IMR-90 (cell line): ENCODE results near the gene JAK1. TPM values are rescaled to one million over a fixed set of nuclear protein-coding genes. Genes with fewer than 3 reads are reported as not detected.
"Not testable (repeated sequence)": the region's sequence is repeated elsewhere in the genome, so short reads cannot be mapped to it uniquely, and the experiment has no call there.

Experiments used
- ATAC-seq: fragments of 200-7000 bp; cut with Tn5 transposase; 2 replicates; pipeline ENCODE4 v1.9.1; 2020; ENCODE audit warnings: low read depth, mild to moderate bottlenecking, moderate library complexity
- BruUV-seq: library from RNA; stranded (reverse); fragments of 400-500 nt; replicated peaks from 2 replicates; lab custom pipeline; 2021; lab: Mats Ljungman, UMichigan
- CTCF ChIA-PET: fragments of 300-600 bp; formaldehyde crosslinking; extraction: SDS; loops from one replicate; lab custom pipeline; 2021; ENCODE audit warnings: antibody characterized with exemption; lab: Yijun Ruan, JAX
- POLR2A ChIA-PET: fragments of 300-600 bp; sonication (Branson Sonifier 250); formaldehyde crosslinking; loops from one replicate; lab custom pipeline; 2022; ENCODE audit warnings: antibody characterized with exemption; ENCODE audit not compliant: unreplicated experiment; lab: Charles Lee
- DNase-seq: peaks from one replicate; pipeline ENCODE4 v3.0.0; 2013
- H2AFZ ChIP-seq: replicated peaks from 2 replicates; pipeline ENCODE3; 2013; ENCODE audit warnings: low read length, mild to moderate bottlenecking; ENCODE audit not compliant: poor library complexity
- H2AK5ac ChIP-seq: 2 replicates; pipeline ENCODE4 v1.6.1; 2013; ENCODE audit warnings: low read depth, low read length, inconsistent platforms
- H2AK9ac ChIP-seq: replicated peaks from 2 replicates; pipeline ENCODE3; 2013; ENCODE audit warnings: mild to moderate bottlenecking, low read depth, low read length, moderate library complexity; ENCODE audit not compliant: poor library complexity
- H2BK120ac ChIP-seq: 2 replicates; pipeline ENCODE4 v1.6.1; 2013; ENCODE audit warnings: low read depth, low read length, inconsistent platforms
- H2BK15ac ChIP-seq: 3 replicates; pipeline ENCODE4 v1.6.1; 2013; ENCODE audit warnings: low read depth, low read length, inconsistent platforms
- H2BK20ac ChIP-seq: 2 replicates; pipeline ENCODE4 v1.6.1; 2013; ENCODE audit warnings: low read depth, mild to moderate bottlenecking, inconsistent platforms, low read length, moderate library complexity
- H2BK5ac ChIP-seq: 2 replicates; pipeline ENCODE4 v1.6.1; 2013; ENCODE audit warnings: mild to moderate bottlenecking, low read depth, low read length, inconsistent platforms; ENCODE audit not compliant: poor library complexity, severe bottlenecking
- H3K14ac ChIP-seq: replicated peaks from 2 replicates; pipeline ENCODE4 v1.6.1; 2013; ENCODE audit warnings: low read depth, low read length, inconsistent platforms
- H3K18ac ChIP-seq: 2 replicates; pipeline ENCODE4 v1.6.1; 2013; ENCODE audit warnings: low read depth, low read length, control low read depth
- H3K23ac ChIP-seq: 2 replicates; pipeline ENCODE4 v1.6.1; 2013; ENCODE audit warnings: low read depth, low read length, inconsistent platforms
- H3K27ac ChIP-seq: 2 replicates; pipeline ENCODE4 v1.5.1; 2013; ENCODE audit warnings: mild to moderate bottlenecking, control low read depth, low read length; ENCODE audit not compliant: insufficient read depth
- H3K27me3 ChIP-seq: 2 replicates; pipeline ENCODE4 v1.6.1; 2013; ENCODE audit warnings: low read length; ENCODE audit not compliant: control insufficient read depth, insufficient read depth
- H3K36me3 ChIP-seq: 2 replicates; pipeline ENCODE4 v1.6.1; 2013; ENCODE audit warnings: low read length, mixed read lengths; ENCODE audit not compliant: control insufficient read depth, insufficient read depth
- H3K4ac ChIP-seq: 2 replicates; pipeline ENCODE4 v1.6.1; 2013; ENCODE audit warnings: low read depth, low read length, inconsistent platforms
- H3K4me1 ChIP-seq: 2 replicates; pipeline ENCODE4 v1.6.1; 2013; ENCODE audit warnings: low read length, mixed read lengths; ENCODE audit not compliant: control insufficient read depth, insufficient read depth
- H3K4me2 ChIP-seq: 2 replicates; pipeline ENCODE4 v1.6.1; 2013; ENCODE audit warnings: low read depth, mild to moderate bottlenecking, control low read depth, low read length, moderate library complexity
- H3K4me3 ChIP-seq: 2 replicates; pipeline ENCODE4 v1.5.1; 2013; ENCODE audit warnings: low read depth, mild to moderate bottlenecking, control low read depth, low read length, moderate library complexity; ENCODE audit not compliant: insufficient read depth
- H3K56ac ChIP-seq: 2 replicates; pipeline ENCODE4 v1.6.1; 2013; ENCODE audit warnings: low read length, inconsistent platforms; ENCODE audit not compliant: insufficient read depth; ENCODE audit errors: extremely low read depth
- H3K79me1 ChIP-seq, 2 experiments: 2 replicates each; pipeline ENCODE4 v1.6.1; 2013; ENCODE audit warnings: low read length in 2 of 2, inconsistent platforms in 1 of 2, low read depth in 1 of 2
- H3K9ac ChIP-seq: 2 replicates; pipeline ENCODE4 v1.6.1; 2013; ENCODE audit warnings: low read depth, low read length, control low read depth
- H3K9me1 ChIP-seq: 2 replicates; pipeline ENCODE4 v1.6.1; 2013; ENCODE audit warnings: low read length, inconsistent platforms; ENCODE audit not compliant: insufficient read depth
- H3K9me3 ChIP-seq: 2 replicates; pipeline ENCODE4 v1.6.1; 2013; ENCODE audit warnings: low read length; ENCODE audit not compliant: control insufficient read depth, insufficient read depth
- H4K20me1 ChIP-seq: 2 replicates; pipeline ENCODE4 v1.6.1; 2013; ENCODE audit warnings: low read length, inconsistent platforms; ENCODE audit not compliant: insufficient read depth
- H4K5ac ChIP-seq: 2 replicates; pipeline ENCODE4 v1.6.1; 2013; ENCODE audit warnings: mild to moderate bottlenecking, low read depth, low read length, control low read depth
- H4K8ac ChIP-seq, 2 experiments: 2 replicates each; pipeline ENCODE4 v1.6.1; 2013; ENCODE audit warnings: low read depth in 2 of 2, low read length in 2 of 2, control low read depth in 1 of 2, inconsistent platforms in 1 of 2
- H4K91ac ChIP-seq: 2 replicates; pipeline ENCODE4 v1.6.1; 2013; ENCODE audit warnings: low read depth, low read length, inconsistent platforms; ENCODE audit not compliant: insufficient read depth
- WGBS, 2 experiments: methylation state at CpG; one replicate each; pipeline versions ENCODE4 v1.1.5 to v1.1.7; 2013; ENCODE audit warnings: missing lambda C conversion rate in 2 of 2; ENCODE audit not compliant: insufficient read length in 1 of 2; ENCODE audit errors: extremely low coverage in 2 of 2; 5-methylcytosine and 5-hydroxymethylcytosine counted together
- dilution Hi-C: fragments of 300-500 bp; cut with HindIII; formaldehyde crosslinking; loops from one replicate; pipeline ENCODE4 v1.14.3; 2018; ENCODE audit warnings: low sequenced_read_pairs; ENCODE audit not compliant: unreplicated experiment
- in situ Hi-C: fragments of 300-500 bp; cut with MboI; formaldehyde crosslinking; loops from 3 replicates; pipeline ENCODE4 v1.14.3; 2019; ENCODE audit warnings: low sequenced_read_pairs, inconsistent platforms, mixed read lengths
- intact Hi-C: fragments of 100-400 bp; cut with micrococcal nuclease; formaldehyde crosslinking; loops from 2 replicates; pipeline ENCODE4 v1.10.0; 2022
- polyA plus RNA-seq, 3 experiments: library from polyadenylated mRNA; depleted of rRNA; stranded (reverse); fragments of >200 nt; gene quantifications; 2 replicates each; pipeline ENCODE4 v1.2.3, GENCODE V29; 2012; ENCODE audit warnings: low replicate concordance in 1 of 3
- total RNA-seq: library from RNA; depleted of rRNA; stranded (reverse); fragments of >200 nt; gene quantifications from 2 replicates; pipeline ENCODE4 v1.2.3, GENCODE V29; 2012

JAK1 gene
- total and polyA plus RNA-seq, 2 of the 4 experiments (the other 2 are of a cell fraction) = 76.9 to 103 TPM

DNA sequence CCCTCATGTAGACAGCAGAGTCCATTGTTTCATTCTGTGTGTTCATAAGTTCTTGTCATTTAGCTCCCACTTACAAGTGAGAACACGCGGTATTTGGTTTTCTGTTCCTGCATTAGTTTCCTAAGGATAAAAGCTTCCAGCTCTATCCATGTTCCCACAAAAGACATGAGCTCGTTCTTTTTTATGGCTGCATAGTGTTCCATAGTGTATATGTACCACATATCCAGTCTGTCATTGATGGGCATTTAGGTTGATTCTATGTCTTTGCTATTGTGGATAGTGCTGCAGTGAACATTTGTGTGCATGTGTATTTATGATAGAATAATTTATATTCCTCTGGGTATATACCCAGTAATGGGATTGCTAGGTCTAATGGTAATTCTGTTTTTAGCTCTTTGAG is 145.8 kb downstream of the JAK1 start:
- H3K56ac ChIP-seq, H3K9me3 ChIP-seq, H3K9me1 ChIP-seq, H2BK20ac ChIP-seq, H3K14ac ChIP-seq, intact Hi-C loops, dilution Hi-C loops, CTCF ChIA-PET, H3K27ac ChIP-seq, H3K23ac ChIP-seq, H3K4me2 ChIP-seq, H3K4ac ChIP-seq, H4K91ac ChIP-seq, H2BK120ac ChIP-seq, H3K36me3 ChIP-seq, H2BK5ac ChIP-seq, H4K5ac ChIP-seq, H3K79me1 ChIP-seq, H3K9ac ChIP-seq, DNase-seq, H2AFZ ChIP-seq, H3K4me1 ChIP-seq, H4K20me1 ChIP-seq, H4K8ac ChIP-seq, H2BK15ac ChIP-seq, ATAC-seq, H2AK5ac ChIP-seq, H2AK9ac ChIP-seq, POLR2A ChIA-PET, H3K18ac ChIP-seq, H3K27me3 ChIP-seq, BruUV-seq, H3K4me3 ChIP-seq: not testable (repeated sequence)
- in situ Hi-C loops = loop anchor here (5.0 to 10.0 kb wide), 2 partner anchors 126 to 553 kb away; no protein-coding TSS in a partner anchor
- WGBS, 2 experiments = no CpG with 5 or more reads among the region's 3 CpGs

DNA sequence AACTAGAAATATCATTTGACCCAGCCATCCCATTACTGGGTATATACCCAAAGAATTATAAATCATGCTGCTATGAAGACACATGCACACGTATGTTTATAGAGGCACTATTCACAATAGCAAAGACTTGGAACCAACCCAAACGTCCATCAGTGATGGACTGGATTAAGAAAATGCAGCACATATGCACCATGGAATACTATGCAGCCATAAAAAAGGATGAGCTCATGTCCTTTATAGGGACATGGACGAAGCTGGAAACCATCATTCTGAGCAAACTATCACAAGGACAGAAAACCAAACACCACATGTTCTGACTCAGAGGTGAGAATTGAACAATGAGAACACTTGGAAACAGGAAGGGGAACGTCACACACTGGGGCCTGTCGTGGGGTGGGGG is 149.0 kb downstream of the JAK1 start:
- H3K9me3 ChIP-seq, H4K91ac ChIP-seq, H2BK120ac ChIP-seq, H3K27ac ChIP-seq, CTCF ChIA-PET, ATAC-seq, H2BK5ac ChIP-seq, H3K18ac ChIP-seq, H3K79me1 ChIP-seq, H3K27me3 ChIP-seq, H2AK9ac ChIP-seq, dilution Hi-C loops, H4K5ac ChIP-seq, H3K56ac ChIP-seq, H2BK20ac ChIP-seq, H4K8ac ChIP-seq, BruUV-seq, H4K20me1 ChIP-seq, H3K4me3 ChIP-seq, H2AK5ac ChIP-seq, H2BK15ac ChIP-seq, in situ Hi-C loops, H3K36me3 ChIP-seq, POLR2A ChIA-PET, H3K9me1 ChIP-seq, H3K4me1 ChIP-seq, H3K4ac ChIP-seq, DNase-seq, H2AFZ ChIP-seq, H3K4me2 ChIP-seq, H3K9ac ChIP-seq, intact Hi-C loops, H3K14ac ChIP-seq, H3K23ac ChIP-seq: not testable (repeated sequence)
- WGBS, 2 experiments = no CpG with 5 or more reads among the region's 5 CpGs
